ENCODE data around the gene STARD9. TPM values are rescaled to one million over a fixed set of nuclear protein-coding genes. Genes with fewer than 3 reads are reported as not detected.
A peak's percentile ranks its signal among the peaks of the same experiment; 100 is the strongest.
"Not testable (repeated sequence)": the region's sequence is repeated elsewhere in the genome, so short reads cannot be mapped to it uniquely, and the experiment has no call there.

STARD9 gene
- polyA plus RNA-seq, 12 donors: 13.1 to 29.1 (median 16.0) TPM; not detected in 1

DNA sequence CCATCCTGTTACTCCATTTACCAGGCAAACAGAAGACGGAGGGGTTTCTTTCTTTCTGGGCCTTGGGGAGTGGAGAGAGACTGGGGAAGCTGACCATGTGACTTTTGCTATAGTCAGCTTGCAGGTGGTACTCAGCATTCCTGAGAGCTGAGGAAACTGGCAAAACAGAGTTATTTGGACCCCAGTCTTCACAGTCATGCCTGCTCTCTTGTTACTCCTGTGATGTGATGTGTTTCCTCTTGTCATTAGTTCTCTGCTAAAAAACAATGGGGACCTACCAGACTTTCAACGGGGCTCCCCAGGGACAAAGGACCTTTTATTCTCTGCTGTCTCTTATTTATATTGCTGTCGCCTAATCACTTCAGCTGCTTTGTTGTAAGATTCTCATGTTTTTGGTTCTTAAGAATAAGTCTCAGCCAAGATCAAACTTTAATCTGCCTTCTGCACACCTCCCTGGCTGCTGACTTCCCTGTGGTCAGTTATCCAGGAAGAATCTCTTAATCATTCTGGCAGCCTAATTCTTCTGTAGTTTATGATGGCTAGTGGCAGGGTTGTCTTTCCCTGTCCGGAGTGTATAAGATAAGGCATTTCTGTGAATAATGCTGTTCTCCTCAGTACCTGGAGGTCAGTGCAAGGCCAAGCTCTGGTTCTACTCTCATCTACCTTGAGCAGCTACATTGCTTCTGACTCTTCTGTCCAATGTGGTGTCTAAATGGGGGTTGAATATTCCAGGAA lies 8.8 kb downstream of the STARD9 start:
- DNase-seq: no peak

DNA sequence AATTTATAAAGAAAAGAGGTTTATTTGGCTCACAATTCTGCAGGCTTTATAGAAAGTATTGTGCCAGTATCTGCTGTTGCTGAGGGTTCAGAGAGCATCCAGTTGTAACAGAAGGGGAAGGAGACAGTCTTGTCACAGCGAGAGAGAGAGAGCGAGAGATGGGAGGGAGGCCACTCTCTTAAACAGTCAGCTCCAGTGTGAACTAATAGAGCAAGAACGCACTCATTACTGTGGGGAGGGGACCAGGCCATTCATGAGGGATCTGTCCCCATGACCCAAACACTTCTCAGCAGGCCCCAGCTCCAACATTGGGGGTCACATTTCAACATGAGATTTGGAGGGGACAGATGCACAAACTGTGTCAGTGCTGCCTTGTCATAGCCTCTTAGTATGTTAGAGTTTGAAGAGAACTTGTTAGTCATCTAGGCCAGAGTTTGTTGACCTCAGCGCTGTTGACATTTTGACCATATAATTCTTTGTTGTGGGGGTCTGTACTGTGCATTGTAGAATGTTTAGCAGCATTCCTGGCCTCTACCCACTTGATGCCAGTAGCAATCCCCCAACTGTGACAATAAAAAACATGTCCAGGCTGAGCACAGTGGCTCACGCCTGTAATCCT lies 15.3 kb downstream of the STARD9 start:
- no peak for DNase-seq

DNA sequence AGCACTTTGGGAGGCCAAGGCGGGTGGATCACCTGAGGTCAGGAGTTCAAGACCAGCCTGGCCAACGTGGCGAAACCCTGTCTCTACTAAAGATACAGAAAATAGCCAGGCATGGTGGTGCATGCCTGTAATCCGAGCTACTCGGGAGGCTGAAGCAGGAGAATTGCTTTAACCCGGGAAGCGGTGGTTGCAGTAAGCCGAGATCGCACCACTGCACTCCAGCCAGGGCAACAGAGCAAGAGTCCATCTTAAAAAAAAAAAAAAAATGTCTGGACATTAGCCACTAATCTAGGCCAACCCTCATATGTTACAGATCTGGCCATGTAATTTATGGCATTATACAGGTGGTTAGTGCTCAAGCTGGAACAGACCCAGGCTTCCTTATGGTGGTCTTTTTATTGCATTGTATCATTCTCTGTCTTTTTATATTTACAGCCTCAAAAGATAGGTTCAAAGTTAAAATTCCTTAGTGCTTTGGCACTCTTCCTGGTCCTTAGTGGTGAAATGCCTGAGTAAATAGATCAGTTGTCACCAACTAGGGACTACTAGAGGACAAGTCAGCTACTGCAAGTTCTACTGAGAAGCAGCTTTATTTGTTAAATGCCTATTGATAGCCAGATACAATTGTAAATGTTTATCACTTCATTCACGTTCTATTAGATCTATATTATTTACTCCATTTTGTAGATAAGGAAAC lies 16.0 kb downstream of the STARD9 start:
- no peak for DNase-seq

DNA sequence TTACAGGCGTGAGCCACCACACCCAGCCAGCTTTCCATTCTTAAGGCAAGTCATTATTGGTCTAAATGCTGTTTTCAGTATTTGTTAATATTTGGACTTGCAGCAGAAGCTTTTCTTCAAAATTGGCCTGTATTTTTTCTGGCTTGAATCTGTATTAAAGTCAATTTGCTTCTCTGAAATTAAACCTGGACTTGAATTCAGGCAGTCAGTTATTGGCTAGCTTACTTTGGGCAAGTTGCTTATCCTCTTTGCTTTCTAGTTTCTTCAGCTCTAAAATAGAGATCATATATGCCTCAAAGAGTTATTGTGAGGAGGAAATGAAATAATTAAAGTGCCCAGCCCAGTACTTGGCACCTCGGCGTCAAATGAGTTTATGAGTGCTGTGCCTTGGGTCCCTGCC lies 17.3 kb downstream of the STARD9 start:
- DNase-seq: no peak

DNA sequence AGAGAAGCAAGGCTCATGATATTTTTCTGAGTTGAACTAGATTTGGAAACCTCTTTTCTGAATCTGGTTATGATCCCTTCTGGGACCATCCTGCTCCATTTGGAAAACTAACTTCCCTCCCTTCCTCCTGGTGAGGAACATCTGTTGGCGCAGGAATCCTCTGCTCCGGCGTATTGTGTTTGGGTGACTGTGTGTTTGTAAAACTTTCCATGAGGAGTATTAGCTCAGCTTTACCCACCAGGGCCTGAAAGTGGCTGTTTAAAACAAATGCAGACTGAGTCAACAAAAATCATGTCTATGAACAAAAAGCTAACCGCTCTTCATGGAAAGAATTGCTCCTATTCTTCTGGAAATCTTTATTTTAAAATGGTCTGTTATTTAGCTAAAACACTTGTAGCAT lies 17.7 kb downstream of the STARD9 start:
- DNase-seq: peak; percentile 85

DNA sequence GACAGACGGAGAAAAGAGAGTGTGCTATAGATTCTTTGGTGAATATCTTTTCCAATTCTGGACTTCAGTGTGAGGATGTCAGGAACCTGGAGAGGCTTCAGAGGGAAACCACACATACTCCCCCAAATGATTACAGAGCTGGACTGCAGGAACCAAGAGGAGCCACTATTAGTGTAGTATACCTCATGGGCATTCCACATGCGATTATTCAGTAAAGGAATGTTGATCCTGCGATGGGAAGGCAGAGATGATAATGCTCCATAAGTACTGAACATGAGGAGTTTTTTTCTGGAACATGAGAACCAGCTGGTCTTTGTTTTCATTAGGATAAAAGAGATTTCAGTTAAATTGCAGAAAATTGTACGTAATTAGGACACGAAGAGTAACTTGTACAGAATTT lies 18.7 kb downstream of the STARD9 start:
- no peak for DNase-seq

DNA sequence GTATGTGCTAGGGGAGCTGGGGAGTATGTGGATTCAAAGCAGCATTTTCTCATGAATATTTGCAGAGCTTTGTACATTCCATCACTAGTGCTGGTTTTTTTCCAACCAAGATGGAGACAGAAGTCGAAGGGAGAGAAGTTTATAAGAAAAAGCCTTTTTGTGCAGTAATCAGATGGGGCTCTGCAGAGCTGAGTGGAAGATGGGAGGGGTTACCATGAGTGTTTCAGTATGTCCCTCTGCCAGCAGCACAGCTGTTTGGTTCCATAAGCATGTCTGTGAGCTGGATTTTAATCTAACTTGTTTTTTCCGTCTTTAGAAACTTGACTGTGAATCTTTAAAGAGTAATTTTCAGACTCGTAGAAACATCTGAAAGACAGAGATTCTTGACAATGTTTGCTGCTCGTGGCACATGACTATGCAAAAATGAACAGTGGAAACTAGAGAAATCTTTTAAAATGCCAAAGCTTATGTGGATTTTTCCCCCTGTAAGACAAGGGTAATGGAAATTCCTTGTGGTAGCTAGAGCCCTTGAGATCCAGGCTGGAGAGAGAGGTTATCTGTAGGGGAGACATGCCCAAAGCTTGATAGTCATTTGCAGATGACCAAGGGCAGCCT lies 20.3 kb downstream of the STARD9 start:
- DNase-seq: peak; percentile 89

DNA sequence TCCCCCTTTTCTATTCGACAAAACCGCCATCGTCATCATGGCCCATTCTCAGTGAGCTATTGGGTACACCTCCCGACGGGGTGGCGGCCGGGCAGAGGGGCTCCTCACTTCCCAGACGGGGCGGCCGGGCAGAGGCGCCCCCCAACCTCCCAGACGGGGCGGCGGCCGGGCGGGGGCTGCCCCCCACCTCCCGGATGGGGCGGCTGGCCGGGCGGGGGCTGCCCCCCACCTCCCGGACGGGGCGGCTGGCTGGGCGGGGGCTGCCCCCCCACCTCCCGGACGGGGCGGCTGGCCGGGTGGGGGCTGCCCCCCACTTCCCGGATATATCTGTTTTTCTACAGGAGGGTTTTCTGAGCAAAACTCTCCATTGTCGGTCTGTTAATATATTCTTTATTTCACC lies 25.9 kb downstream of the STARD9 start:
- DNase-seq: not testable (repeated sequence)

DNA sequence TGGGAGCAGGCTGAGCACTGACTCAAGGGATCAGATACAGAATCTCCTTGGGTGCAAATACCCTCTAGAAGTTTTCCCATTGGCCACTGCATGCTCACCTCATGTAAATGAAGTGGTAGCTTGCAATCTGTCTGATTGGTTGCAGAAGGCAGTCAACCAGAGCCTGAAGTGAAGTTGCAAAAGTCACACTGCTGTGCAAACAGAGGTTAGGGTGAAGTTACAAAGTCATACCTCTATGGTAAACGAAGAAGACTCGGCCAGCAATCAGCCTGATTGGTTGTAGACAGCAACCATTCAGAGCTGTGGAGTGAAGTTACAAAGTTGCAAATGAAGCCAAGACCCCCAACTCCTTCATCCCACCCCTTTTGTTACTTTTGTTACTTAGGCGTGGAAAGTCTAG lies 27.1 kb downstream of the STARD9 start:
- DNase-seq: no peak

DNA sequence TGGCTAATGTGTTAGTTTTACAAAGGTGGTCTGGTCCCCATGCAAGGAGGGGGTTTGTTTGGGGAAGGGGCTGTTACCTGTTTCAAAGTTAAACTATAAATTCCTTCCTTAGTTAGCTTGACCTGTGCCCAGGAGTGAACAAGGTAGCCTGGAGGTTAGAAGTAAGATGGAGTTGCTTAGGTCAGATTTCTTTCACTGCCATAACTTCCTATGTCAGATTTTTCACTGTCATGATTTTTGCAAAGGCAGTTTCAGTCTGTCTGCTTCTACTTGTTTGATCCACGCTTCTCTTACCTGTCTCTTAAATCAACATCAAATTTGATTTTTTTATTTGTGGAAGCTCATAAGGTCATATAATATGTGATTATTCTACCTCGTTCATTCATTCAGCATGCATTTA lies 28.6 kb downstream of the STARD9 start:
- DNase-seq: no peak

DNA sequence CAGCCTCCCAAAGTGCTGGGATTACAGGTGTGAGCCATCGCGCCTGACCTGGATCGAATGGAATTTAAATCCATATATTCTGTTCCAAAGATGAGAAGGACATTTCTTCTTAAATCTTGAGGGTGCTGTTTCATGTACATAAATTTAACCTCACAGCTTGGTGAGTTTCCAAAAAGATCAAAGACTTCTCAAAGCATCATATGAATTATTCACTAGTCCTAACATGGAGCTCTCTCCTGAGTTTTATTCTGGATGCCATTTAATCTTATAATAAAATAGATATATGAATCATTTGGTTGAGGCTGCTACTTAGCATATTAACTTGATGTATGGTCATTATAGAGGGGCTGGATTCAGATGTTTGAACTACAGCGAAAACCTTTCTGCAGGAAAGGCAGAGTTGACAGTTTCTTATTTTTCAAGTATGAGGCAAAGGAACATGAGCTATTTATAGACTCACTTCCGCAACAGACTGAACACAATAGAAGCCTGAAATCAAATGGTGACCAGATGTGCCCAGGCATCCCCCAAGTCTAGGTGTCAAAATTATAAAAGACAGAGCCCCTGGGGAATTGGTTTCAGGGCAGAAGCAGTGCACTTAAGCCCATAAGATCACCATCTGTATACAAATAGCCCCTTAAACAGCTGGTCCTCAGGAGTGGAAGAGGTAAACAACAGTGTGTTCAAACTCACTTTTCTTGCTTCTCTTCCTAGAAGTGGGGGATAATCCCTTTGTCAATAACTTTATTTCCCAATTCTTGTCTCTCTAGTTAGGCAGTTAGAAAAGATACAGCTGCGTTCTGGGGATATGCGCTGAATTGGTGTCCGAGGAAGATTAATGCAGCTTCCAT lies 29.7 kb downstream of the STARD9 start:
- peak; percentile 74 for DNase-seq

DNA sequence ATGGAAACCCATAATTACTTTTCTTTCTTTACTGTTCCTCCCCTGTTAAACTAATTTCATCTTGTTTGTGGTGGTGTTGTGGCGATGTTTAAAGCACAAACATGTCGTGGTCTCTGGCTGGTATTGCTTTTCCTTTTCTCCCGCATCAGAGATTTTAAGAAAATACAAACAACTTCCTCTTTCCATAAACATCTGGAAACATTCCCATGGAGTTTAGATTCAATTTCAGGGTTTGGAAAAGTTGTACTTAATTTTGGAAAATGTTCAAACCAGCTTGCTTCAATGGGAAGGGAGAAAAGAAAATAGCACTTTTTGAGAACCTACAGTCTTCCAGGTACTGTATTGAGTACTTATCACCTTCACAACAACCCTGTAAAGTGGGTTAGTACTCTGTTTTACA lies 30.4 kb downstream of the STARD9 start:
- DNase-seq: peak; percentile 44

DNA sequence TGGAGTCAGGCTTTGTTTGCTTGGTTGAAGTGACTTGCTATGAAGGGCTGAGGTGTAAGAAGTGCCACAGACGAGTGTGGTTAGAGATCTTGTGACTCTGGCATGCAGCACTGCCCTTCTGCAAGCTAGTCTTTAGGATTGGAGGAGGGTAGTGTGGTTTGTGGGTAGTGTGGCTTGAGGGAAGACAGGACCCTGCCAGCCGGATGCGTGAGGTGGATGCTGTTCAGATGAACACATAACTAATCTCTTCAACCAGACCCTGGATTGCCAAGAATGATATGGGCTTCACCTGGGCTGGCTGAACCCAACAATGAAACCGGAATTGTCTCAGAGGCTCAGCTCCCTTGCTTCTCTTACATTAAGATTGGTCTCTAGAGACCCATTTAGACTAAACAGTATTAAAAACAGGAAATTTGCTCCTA lies 32.7 kb downstream of the STARD9 start:
- DNase-seq: no peak

DNA sequence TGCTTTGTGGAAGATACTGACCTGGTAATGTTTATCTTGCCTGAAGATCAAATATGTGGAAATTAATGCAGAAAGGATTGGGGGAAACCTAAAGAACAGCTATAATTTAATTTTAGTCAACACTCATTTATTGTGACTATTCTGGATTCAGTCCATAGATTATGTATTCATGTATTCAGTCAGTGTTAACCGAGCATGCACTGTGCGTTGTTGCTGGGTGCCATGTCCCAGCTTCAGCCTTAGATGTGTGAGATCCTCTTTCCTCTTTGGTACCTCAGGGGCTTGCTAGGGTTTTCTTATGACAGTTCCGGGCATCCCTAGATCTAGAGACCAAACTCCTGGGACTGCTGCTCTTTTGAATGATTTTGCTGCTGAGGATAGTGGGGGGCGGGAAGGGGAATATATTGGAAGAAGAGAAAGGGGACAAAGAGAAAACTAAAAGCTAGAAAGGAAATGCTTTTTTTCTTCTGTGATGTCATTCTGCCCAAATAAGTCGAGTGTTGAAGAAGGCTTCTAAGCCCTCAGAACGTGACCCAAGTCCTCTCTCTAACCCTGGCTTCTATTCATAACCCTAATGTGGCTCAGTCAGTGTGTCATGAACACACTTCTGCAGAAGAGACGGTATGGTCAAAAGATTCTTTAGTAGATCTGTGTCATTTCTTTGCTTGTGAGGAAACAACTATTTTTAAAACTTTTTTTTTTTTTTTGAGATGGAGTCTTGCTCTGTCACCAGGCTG lies 33.5 kb downstream of the STARD9 start:
- DNase-seq: no peak

DNA sequence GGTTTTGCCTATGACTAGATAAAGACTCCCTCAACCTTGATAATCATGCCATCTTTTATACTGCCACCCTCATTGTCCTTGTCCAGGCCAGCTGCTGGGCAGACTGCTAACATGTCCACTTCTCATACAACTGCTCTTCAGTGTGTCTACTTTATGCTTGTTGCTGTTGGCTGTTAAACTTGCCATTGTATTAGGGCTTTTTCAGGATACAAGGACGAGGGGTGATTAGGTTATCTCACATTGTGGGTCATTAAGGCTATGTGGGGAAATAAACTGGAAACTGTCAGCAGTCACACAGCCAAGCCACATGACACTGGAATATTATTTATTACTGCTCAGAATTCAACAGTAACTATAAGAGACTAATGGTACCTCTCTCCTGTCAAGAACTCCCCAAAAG lies 36.1 kb downstream of the STARD9 start:
- no peak for DNase-seq

DNA sequence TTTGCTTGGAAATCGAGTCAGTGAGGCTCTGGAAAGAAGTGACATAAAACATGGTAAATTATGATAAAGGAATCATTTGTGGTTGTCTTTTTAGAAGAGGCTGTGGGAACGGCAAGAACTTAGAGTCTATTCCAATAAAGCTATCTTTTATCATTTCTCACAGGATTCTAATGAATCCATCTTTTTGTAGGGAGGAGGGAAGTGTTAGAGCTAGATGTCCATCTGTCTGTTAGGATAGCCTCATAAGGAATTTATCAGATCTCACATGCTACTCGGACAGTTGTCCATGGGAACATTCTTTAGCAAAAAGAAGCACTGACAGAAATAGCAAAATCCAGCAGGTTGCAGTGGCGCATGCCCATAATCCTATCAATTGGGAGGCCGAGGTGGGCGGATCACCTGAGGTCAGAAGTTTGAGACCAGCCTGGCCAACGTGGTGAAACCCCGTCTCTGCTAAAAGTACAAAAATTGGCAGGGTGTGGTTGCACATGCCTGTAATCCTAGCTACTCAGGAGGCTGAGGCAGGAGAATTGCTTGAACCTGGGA lies 37.0 kb downstream of the STARD9 start:
- DNase-seq: no peak

DNA sequence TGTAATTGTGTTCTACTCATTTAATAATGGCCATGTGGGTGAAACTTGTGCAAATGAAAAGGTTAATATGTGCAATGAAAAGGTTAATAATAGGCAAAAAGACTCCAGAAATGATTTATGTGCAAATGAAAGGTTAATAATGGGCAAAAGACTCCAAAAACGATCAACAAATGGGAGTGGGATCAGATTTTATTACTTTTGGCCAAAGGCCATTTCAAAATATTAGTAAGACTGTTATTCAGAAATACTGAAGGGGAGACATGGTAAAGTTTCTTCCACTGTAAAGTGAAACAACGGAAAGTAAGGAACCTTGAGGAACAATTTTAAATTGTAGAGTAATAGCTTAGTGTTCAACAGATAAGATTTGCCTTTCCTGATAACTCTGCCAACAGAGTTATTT lies 40.7 kb downstream of the STARD9 start:
- no peak for DNase-seq

DNA sequence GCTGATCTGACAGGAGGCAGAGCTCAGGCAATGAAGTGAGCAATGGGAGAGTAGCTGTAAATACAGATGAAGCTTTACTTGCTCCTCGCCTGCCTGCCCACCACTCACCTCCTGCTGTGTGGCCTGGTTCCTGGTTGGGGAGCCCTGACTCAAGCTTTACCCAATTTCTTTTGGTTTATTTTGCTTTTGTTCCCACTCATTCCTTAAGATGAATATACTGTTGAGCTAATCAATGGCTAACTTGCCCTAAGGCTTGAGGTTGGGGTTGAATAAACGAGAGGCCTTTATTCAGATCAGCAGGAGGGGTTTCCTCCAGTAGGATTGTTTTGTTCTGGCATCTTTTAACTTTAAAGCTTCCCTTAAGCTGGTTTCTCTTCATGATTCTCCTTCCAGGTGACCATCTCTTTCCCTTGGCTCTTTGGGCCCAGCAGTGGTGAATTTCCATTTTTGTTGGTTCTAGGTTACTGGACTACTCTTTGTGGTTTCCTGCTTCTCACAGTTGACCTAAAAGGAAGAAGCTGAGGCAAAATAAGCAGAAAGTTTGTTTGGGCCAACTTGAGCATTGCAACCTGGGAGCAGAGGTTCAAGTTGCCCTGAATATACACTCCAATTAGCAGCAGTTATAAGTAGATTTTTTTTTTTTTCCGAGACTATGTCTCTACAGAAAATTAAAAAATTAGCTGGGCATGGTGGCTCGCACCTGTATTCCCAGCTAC lies 44.4 kb downstream of the STARD9 start:
- DNase-seq: no peak

DNA sequence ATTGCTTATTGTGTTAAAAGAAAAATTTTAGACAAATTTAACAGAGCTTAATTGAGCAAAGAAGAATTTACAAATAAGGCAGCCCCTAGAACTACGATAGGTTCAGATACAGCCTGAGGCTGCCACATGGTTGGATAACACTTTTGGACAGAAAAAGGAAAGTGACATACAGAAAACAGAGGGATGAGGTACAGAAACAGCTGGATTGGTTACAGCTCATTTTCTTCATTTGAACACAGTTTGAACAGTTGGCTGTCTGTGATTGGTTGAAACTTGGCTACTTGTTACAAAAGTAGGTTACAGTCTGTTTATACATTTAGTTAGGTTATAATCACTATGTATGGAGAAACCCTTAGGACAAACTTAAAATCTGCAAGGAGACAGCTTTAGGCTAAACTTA lies 46.0 kb downstream of the STARD9 start:
- no peak for DNase-seq
